GM19452 (cell line): ENCODE results near the gene SBK2.

Source experiments
- ATAC-seq: cut with Tn5 transposase; IDR thresholded peaks from one replicate; pipeline ENCODE4 v1.9.1; 2021; ENCODE audit not compliant: unreplicated experiment

Gene SBK2

DNA sequence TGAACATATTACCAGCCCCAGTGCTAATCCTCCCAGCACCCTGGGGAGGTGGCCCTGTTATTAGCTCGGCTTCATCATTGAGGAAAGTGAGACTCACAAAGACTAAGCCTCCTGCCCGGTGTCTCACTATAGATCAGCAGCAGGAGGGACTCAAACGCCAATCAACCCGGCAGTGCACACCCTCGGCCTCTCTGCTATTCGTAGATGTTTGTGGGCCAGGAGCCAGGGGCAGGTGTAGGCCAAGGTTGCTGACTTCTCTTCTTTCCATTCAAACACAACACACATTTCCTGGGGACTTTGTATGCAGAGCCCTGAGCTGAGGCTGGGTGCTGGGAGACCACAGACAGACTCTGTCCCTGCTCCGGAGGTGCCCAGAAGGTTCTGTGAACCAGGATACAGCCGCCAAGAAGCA lies 17.8 kb upstream of the SBK2 start:
- ATAC-seq: no peak

DNA sequence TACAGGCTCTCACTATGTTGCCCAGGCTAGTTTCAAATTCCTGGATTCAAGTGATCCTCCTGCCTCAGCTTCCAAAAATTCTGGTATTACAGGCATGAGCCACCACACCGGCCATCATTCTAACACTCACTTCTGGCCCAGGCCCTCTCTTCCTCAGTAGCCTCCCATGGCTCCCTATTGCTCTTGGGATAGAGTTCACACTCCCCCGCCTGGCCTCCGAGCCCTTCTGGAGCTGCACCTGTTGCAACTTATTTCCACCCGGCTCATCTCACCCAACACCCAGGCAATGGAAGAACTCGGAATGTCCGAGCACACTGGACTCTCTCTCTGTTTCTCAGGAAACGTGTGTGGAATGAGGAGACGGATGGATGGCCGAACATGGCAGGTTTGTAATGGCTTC lies 17.4 kb upstream of the SBK2 start:
- ATAC-seq: no peak

DNA sequence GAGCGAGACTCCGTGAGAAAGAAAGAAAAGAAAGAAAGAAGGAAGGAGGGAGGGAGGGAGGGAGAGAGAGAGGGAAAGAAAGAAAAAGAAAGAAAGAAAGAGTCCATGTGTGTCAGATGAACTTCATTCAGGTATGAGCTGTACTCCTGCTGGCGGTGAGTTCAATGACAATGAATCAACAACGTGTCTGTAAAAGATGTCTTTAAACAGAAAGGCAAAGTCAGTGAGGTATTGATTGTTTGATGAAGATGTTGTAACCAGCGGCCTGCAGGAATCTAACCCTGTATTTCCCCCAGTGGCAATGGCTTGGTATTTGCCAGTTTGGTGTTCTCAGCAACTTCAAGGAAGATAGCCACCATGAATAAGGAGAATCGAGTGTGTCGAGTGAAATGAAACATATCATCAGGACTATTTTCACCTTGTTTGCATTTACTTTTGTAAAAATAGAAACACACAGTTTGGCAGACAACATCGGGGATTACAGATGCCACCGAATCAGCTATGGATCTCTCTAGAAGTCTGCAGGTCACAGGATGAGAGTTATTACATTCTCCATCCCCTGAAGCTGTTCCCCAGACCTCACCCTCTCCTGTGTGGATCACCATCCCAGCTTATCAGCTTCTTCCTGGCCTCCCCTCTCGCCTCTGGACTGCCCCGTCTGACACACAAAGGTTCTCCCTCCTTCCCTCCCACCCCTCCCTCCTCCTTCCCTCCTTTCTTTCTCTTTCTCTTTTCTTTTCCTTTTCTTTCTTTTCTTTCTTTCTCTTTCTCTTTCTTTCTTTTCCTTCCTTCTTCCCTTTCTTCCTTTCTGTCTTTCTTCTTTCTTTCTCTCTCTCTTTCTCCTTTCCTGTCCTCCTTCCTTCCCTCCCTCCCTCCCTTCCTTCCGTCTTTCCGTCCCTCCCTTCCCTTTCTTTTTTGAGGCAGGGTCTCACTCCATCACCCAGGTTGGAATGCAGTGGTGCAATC lies 16.6 kb upstream of the SBK2 start:
- ATAC-seq: no peak

DNA sequence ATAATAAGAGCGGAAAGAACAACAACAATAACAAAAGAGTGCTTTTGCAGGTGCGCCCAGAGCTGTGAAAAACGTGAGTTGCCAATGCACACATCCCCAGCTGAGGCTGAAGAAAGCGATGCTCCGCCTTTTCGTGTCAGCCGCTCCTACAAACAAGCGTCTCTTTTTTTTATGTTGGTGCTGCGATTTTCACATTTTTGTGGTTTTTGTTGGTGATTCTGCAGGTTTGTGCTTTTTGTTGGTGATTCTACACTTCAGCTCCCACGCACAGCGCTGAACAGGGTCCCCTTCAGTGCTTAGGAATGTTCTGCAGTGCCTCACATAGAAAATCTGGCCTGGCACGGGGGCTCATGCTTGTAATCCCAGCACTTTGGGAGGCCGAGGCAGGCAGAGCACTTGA lies 15.7 kb upstream of the SBK2 start:
- ATAC-seq: no peak

DNA sequence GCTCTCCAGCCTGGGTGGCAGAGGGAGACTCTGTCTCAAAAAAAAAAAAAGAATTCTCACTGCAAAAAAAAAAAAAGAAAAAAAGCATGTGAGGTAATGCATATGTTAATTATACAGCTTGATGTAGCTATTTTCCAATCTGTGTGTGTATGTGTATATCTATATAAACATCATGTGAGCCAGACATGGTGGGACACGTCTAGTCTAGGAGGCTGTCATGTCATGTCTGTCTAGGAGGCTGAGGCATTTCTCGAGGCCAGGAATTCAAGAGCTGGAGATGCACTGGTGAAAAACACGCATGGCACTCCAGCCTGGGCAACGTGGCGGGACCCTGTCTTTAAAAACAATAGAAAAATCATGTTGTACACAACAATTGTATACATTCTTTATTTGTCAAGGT lies 15.3 kb upstream of the SBK2 start:
- no peak for ATAC-seq

DNA sequence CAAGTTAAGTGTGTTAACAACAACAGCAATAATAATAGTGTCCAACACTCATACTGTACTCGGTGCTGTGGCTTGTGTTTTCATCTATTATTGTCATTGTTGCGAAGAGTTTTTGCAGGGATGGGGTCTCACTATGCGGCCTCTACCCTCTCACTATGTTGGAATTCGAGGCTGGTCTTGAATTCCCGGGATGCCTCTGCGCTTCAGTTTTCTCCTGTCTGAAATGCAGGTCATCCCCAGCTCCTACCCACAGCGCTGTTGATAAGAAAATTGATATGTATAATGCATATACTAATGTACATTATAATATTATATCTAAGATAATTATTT lies 13.4 kb upstream of the SBK2 start:
- ATAC-seq: no peak

DNA sequence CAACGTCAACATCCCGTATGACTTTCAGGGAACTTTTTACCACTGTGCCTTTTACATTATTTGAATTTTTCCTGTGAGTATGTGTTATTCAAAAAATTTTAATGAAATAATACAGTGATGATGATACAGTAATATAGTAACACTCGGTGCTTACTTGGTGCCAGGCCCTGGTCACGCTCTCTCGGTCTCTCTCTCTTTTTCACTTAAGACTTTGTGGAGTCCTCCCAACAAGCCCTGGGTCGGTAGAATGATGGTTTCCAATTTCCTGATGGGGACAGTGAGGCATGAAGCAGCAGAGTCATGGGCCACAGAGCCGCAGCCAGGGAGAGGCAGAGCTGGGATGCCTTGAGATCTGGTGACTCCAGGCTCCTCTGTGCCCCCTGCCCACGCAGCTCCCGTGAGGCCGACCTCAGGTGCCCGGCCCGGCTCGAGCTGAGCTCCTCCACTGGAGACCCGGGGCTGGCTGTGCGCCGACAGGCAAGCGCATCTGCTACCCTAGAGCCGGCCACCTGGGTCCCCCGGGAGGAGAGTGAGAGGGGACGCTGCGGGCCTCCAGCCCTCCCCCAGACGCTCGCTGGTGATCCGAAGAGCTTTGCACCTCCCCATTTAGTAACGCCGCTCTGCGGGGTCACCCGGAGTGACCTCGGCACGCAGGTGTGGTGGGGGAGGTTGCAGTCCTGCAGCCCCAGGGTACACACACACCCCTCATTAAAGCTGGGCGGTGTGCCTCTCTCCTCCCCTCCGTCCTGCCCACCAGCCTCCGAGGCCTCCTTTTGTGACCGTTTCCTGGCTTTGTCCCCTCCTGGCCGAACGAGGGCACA lies 12.8 kb upstream of the SBK2 start:
- no peak for ATAC-seq

DNA sequence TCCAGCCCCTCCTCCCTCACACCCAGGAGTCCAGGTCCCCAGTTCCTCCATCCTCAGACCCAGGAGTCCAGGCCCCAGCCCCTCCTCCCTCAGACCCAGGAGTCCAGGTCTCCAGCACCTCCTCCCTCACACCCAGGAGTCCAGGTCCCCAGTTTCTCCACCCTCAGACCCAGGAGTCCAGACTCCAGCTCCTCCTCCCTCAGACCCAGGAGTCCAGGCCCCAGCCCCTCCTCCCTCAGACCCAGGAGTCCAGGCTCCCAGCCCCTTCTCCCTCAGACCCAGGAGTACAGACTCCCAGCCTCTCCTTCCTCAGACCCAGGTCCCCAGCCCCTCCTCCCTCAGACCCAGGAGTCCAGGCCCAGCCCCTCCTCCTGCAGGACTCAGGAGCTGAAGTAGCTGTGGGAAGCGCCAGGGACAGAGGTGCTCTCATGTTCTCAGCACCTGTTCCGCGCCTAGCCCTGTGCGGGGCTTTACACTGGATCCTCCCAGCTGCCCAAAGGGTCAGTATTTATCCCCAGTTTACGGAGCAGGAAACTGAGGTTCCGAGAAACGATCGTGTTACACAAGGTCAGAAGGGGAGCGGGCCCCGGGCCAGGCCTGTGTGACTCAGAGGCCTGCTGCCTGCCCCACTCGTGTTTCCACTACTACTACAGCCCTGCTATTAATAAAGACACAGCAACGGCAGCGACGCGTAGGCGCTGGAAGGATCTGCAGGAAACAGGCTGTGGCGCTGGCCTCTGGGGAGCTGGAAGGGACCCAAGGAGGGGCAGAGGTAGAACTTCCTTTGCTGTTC lies 10.1 kb upstream of the SBK2 start:
- ATAC-seq: no peak

DNA sequence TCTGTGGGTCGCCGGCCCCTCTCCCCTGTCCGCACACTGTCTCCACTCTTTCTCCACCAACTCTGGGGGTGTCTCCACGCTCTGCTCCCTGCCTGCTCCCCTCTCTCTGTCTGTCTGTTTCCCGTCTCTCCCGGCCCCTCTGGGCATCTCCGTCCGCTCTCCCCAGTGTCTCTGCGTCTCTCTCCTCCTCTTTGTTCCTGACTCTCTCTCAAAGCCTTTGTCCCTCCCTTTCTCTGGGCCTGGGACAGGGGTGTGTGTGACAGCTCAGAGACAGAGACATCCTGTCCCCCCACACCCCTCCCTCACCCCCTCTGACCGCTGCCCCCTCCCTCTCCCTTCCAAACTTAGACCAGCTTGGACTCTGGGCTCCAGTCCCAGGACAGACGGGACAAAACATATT lies 9.1 kb upstream of the SBK2 start:
- no peak for ATAC-seq

DNA sequence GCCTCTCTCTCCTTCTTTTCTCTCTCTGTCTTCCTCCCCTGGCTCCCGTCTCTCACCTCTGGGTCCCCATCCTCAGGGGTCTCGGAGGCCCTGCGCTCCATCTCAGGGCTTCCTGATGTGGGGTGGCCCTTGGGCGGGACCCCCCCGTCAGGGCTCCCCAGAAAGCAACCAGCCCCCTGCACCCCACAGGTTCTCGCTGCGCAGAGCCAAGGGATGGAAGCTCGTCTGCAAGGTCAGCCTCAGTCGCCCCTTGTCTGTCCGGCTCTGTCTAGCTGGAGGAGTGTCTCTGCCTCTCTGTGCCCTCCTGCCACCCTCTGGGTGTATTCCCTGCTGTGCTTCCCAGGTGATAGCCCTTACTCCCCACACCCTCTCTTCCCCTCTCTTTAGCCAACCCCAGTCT lies 8.5 kb upstream of the SBK2 start, which contains the start of gene SBK3:
Gene SBK3, minus strand, starts transcription at position 101 of the 400 bp plus-strand sequence. Its CDS starts 0 bp downstream, at position 101.
- ATAC-seq: no peak

DNA sequence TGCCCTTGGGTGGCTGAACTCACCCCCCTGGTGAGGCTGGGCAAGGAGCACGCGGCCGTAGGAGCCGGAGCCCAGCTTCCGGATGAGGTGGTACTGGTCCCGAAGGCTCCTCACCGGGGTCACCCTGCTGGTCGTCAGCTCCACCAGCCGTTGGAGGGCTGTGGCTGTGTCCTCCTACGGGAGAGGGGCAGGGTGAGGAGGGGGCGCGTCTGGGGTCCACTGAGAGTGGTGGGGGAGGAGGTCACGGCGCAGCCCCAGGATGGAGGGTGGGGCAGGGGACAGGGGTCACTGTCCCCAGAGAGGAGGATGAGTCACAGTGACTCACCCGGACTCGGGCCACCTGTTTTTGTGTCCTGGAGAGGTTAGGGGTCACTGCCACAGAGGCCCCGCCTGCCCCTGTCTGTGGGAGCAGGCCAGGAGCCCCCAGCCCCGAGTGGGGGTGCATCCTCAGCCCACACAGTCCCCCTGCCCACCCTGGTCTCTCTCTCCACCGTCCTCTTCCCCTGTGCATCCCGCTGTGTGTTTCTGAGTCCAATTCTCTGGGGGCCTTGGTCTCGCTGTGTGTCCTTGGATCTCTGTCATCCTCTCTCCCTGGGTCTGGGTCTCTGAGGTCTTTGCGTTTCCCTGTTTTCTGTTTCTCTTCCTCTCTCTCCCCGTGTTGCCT lies 8.0 kb upstream of the SBK2 start:
- ATAC-seq: no peak

DNA sequence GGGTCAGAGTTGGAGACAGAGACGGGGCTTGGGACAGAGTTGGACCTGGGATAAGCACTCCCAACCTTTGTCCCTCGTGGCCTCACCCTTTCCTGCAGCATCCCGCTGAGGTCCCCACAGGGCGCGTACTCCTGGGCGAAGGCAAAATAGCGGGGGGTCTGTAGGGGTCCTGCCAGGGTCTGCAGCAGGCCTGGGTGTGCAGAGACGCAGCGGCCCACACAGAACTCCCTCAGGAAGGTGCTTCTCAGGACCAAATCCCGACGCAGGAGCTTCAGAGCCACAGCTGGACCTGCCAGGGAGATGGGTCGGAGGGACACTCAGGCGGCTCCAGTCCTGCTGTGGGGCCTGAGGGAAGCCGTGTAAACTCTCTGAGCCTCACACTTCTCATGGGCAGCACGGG lies 7.1 kb upstream of the SBK2 start:
- ATAC-seq: no peak

DNA sequence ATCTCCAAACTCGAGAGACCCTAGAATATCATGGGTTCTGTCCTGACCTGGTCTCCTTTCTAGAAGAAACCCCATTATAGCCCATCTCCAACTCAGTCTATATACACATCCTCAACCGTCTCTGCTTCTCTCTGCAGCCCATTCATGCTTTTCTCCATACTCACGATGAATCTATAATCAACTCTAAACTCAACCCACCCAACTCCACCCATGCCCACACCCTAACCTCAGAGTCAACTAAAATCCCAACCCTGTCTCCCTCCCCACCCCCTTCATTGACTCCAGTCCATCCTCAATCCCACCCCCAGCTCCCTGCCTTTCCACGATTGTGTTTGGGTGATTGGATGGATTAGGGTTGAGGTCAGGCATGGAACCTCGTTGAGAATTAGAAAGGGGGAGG lies 6.6 kb upstream of the SBK2 start:
- no peak for ATAC-seq

DNA sequence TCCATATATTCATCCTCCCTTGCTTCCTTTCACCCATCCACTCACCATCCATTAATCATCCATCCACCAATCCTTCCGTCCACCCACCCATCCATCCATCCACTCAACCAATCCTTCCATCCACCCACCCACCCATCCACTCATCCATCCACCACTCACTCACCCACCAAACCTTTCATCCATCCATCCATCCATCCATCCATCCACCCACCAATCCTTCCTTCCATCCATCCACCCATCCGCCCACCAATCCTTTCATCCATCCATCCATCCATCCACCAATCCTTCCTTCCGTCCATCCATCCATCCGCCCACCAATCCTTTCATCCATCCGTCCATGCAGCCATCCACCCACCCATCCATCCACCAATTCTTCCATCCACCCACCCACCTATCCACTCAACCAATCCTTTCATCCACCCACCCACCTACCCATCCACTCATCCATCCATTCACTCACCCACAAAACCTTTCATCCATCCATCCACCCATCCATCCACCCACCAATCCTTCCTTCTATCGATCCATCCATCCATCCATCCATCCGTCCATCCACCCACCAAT lies 5.4 kb upstream of the SBK2 start:
- ATAC-seq: no peak

DNA sequence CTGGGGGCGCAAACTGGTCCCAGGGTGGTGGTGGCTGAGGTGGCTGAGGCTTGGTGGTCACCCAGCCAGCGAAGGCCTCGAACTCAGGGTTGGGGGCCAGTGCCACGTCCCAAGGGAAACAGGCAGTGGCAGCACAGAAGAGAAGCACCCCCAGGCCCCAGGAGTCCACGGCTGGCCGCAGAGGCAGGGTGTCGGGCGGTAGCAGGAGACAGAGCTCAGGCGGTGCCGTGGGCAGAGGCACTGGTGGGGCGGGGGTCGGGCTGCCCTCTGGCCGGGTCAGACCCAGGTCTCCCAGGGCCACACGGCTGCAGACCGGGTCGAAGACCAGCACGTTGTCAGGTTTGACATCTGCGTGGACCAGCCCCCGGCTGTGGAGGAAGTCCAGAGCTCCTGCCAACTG lies 4.2 kb upstream of the SBK2 start:
- ATAC-seq: no peak

DNA sequence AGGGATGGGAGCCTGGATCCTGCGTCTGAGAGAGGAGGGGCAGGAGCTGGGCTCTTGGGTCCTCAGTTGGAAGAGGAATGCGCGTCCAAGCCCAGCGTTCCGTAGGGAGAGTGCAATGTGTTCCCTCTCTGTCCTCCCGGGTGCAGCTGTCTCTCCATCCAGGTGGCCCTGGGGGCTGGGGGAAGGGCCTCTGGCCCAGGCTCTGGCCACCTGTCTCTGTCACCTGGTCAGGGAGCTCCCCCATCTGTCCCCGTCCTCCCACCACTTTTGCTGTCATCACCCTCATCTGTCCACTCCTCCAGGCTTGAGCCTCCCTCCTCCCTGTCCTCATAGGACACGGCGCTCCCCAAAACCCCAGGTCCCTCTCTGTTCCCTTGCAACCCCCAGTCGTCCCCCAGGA lies 3.7 kb upstream of the SBK2 start:
- no peak for ATAC-seq

DNA sequence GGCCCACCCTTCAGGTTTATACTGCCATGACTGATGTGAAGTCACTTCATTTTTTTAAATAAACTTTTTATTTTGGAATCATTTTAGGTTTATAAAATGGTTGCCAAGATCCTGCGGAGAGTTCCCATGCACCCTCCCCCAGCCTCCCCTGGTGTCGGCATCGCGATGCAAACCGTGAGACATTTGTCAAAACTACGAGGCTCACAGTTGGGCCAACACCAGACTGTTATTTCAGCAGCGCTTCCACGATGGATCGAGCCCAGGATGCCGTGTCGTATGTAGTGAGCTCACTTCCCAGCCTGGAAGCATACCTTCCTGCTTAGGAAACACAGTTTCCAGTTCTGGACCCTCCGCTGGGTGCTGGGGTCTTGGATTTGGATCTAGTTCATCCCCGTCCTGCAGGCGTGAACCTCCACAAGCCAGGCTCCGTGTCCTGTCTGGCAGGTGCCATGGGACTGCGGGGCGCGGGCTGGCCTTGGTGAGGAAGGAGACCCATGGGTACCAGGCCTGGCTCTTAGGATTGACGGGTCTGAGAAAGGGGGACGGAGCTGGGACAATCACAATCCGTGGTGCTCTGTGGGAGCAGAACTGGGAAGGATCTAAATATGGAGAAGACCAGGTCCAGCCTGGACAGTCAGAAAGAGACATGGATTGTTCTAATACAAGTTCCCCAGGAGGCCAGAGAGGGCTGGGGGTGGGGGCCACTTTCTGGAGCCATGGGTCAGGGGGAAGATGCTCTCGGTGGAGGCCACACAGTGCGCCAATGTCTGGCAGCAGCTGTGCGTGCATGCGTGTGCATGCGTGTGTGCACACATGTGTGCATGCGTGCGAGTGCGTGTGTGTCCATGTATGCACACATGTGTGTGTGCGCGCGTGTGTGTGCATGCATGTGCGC lies 2.4 kb upstream of the SBK2 start:
- no peak for ATAC-seq

DNA sequence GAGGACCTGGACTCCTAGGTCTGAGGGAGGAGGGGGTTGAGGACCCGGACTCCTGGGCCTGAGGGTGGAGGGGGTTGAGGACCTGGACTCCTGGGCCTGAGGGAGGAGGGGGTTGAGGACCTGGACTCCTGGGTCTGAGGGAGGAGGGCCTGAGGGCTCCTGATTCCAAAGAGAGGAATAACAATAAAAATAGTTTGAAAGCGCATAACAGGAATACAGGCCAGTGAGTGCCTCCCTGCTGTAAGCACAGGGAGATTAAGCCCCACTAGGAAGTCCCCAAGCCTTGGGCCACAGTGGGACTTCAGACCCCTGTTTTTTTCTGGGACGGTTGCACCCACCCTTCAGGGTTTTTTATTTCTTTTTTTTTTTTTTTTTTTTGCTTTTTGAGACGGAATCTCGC lies 1.2 kb upstream of the SBK2 start:
- ATAC-seq: no peak

DNA sequence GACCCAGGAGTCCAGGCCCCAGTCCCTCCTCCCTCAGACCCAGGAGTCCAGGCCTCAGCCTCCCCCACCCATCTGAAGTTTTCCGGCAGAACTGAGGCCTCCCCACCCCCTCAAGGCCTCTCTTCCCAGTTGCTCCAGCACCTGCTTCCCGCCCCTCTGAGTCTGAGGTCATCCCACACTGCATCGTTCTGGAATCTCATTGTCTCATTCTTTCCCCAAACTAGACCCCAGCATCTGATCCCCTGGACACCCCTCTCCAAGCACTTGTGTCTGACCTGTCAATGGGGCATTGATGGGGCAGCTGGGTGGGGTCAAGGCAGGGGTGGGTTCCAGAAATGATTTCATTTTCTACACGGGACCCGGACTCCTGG lies 793 bp upstream of the SBK2 start:
- no peak for ATAC-seq

DNA sequence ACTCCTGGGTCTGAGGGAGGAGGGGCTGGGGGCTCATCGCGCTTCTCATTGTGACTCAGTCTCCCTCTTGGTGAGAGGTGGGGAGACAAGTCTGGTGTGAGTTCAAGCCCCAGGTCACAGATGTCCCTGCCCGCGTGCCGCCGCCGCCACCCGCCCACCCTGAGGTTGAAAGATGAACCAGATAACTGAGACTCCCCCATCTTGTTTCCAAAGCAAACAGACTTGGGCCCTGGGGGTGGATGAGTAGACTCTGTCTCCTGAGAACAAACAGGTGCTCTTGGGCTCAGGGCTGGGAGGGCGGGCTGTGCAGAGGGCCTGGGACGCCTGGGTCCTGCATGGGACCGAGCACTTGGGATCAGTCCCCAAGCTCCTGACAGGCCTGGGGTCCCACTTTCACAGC lies 567 bp downstream of the SBK2 start:
- ATAC-seq: no peak
